GM12891 (cell line): Measurements from ENCODE around the gene WSCD2.

Source experiments
- DNase-seq: peaks from one replicate; pipeline ENCODE4 v3.0.0; 2011; ENCODE audit warnings: low spot score; ENCODE audit not compliant: insufficient read length
- FAIRE-seq: peaks from 2 replicates; lab custom pipeline; 2011; peaks lifted over from hg19 to GRCh38; lab: Jason Lieb, UNC
- PAX5 ChIP-seq: IDR thresholded peaks from 2 replicates; pipeline ENCODE4 v1.6.1; 2011; ENCODE audit warnings: low read length, moderate library complexity, mild to moderate bottlenecking; ENCODE audit not compliant: insufficient read depth, severe bottlenecking
- POLR2A ChIP-seq: IDR thresholded peaks from 2 replicates; pipeline ENCODE4 v1.6.1; 2011; ENCODE audit warnings: low read depth, low read length, control low read depth
- POLR2AphosphoS5 ChIP-seq: IDR thresholded peaks from 2 replicates; pipeline ENCODE4 v1.6.1; 2011; ENCODE audit warnings: low read depth, low read length, control low read depth
- POU2F2 ChIP-seq: IDR thresholded peaks from 2 replicates; pipeline ENCODE4 v1.6.1; 2011; ENCODE audit warnings: low read depth, mild to moderate bottlenecking, control low read depth, low read length, moderate library complexity
- SPI1 ChIP-seq: IDR thresholded peaks from 2 replicates; pipeline ENCODE4 v1.6.1; 2011; ENCODE audit warnings: low read depth, low read length, control low read depth
- TAF1 ChIP-seq: IDR thresholded peaks from 2 replicates; pipeline ENCODE4 v1.6.1; 2011; ENCODE audit warnings: low read depth, low read length, control low read depth

The WSCD2 gene

GRCh38 chr12:108152170-108152538 is 23.1 kb downstream of the WSCD2 start:
- DNase-seq (no peak), FAIRE-seq (no peak)
- no peak for TF ChIP-seq PAX5
- no peak for TF ChIP-seq POU2F2
- no peak for TF ChIP-seq SPI1
- no peak for TF ChIP-seq TAF1
- no peak for TF ChIP-seq POLR2A
- TF ChIP-seq POLR2AphosphoS5: no peak

GRCh38 chr12:108156717-108157116 is 27.6 kb downstream of the WSCD2 start:
- TF ChIP-seq PAX5 (no peak), POLR2AphosphoS5 (no peak), TAF1 (no peak), SPI1 (no peak), POLR2A (no peak), POU2F2 (no peak)
- no peak for FAIRE-seq
- no peak for DNase-seq

- TF ChIP-seq SPI1 (no peak), PAX5 (no peak), POLR2AphosphoS5 (no peak), POU2F2 (no peak), TAF1 (no peak), POLR2A (no peak)
- no peak for FAIRE-seq
- DNase-seq: no peak
Observed at GRCh38 chr12:108157870-108158459, 28.9 kb downstream of the WSCD2 start.

- DNase-seq (no peak), FAIRE-seq (no peak)
- TF ChIP-seq POLR2AphosphoS5 (no peak), TAF1 (no peak)
Observed at GRCh38 chr12:108162207-108162606, 33.1 kb downstream of the WSCD2 start.

- TF ChIP-seq POU2F2 (no peak), TAF1 (no peak), POLR2A (no peak), PAX5 (no peak), POLR2AphosphoS5 (no peak), SPI1 (no peak)
- no peak for DNase-seq
- no peak for FAIRE-seq
Observed at GRCh38 chr12:108166505-108166904, 37.4 kb downstream of the WSCD2 start.

GRCh38 chr12:108167974-108168373 is 38.9 kb downstream of the WSCD2 start:
- DNase-seq: no peak
- FAIRE-seq: no peak
- no peak for TF ChIP-seq TAF1
- no peak for TF ChIP-seq PAX5
- no peak for TF ChIP-seq POLR2AphosphoS5
- TF ChIP-seq POLR2A: no peak
- TF ChIP-seq POU2F2: no peak
- TF ChIP-seq SPI1: no peak

- no peak for TF ChIP-seq SPI1
- no peak for TF ChIP-seq POLR2AphosphoS5
- no peak for TF ChIP-seq POU2F2
- TF ChIP-seq PAX5: no peak
- TF ChIP-seq POLR2A: no peak
- no peak for TF ChIP-seq TAF1
- FAIRE-seq (no peak), DNase-seq (no peak)
Observed at GRCh38 chr12:108169708-108170107, 40.6 kb downstream of the WSCD2 start.

- no peak for TF ChIP-seq PAX5
- no peak for TF ChIP-seq POLR2A
- TF ChIP-seq TAF1: no peak
- DNase-seq (no peak), FAIRE-seq (no peak)
Observed at GRCh38 chr12:108170164-108170563, 41.1 kb downstream of the WSCD2 start.

- FAIRE-seq (no peak), DNase-seq (no peak)
- TF ChIP-seq POLR2A (no peak), SPI1 (no peak), TAF1 (no peak), POU2F2 (no peak), POLR2AphosphoS5 (no peak), PAX5 (no peak)
Observed at GRCh38 chr12:108172033-108172432, 42.9 kb downstream of the WSCD2 start.

GRCh38 chr12:108173160-108173559 is 44.1 kb downstream of the WSCD2 start:
- no peak for TF ChIP-seq SPI1
- no peak for TF ChIP-seq POLR2AphosphoS5
- TF ChIP-seq TAF1: no peak
- TF ChIP-seq POU2F2: no peak
- no peak for TF ChIP-seq PAX5
- TF ChIP-seq POLR2A: no peak
- DNase-seq: no peak
- no peak for FAIRE-seq

GRCh38 chr12:108173892-108174291 is 44.8 kb downstream of the WSCD2 start:
- FAIRE-seq (no peak), DNase-seq (no peak)
- TF ChIP-seq TAF1 (no peak), PAX5 (no peak), POLR2AphosphoS5 (no peak), POLR2A (no peak), POU2F2 (no peak), SPI1 (no peak)
